ENCODE data around the gene PITRM1. TPM values are rescaled to one million over a fixed set of nuclear protein-coding genes. Genes with fewer than 3 reads are reported as not detected.
A peak's percentile ranks its signal among the peaks of the same experiment; 100 is the strongest.
"Not testable (repeated sequence)": the region's sequence is repeated elsewhere in the genome, so short reads cannot be mapped to it uniquely, and the experiment has no call there.

Gene PITRM1, protein sequence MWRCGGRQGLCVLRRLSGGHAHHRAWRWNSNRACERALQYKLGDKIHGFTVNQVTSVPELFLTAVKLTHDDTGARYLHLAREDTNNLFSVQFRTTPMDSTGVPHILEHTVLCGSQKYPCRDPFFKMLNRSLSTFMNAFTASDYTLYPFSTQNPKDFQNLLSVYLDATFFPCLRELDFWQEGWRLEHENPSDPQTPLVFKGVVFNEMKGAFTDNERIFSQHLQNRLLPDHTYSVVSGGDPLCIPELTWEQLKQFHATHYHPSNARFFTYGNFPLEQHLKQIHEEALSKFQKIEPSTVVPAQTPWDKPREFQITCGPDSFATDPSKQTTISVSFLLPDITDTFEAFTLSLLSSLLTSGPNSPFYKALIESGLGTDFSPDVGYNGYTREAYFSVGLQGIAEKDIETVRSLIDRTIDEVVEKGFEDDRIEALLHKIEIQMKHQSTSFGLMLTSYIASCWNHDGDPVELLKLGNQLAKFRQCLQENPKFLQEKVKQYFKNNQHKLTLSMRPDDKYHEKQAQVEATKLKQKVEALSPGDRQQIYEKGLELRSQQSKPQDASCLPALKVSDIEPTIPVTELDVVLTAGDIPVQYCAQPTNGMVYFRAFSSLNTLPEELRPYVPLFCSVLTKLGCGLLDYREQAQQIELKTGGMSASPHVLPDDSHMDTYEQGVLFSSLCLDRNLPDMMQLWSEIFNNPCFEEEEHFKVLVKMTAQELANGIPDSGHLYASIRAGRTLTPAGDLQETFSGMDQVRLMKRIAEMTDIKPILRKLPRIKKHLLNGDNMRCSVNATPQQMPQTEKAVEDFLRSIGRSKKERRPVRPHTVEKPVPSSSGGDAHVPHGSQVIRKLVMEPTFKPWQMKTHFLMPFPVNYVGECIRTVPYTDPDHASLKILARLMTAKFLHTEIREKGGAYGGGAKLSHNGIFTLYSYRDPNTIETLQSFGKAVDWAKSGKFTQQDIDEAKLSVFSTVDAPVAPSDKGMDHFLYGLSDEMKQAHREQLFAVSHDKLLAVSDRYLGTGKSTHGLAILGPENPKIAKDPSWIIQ
- 100 to 1,000 TPM in 1 of 2 donors, 10 to 100 TPM in 1; 65.9 to 112 TPM for total RNA-seq
- long read RNA-seq, donor 1, transcript PITRM1-201 (27 exons, 3,450 nt) = major isoform, 12 of 28 reads
- long read RNA-seq, donor 1, partial matches to known transcripts = 11 of 28 reads
- long read RNA-seq, donor 1, other reads (novel, unspliced or antisense) = 4 of 28 reads
- long read RNA-seq, donor 2, transcript PITRM1-201 (27 exons, 3,450 nt) = major isoform, 25 of 76 reads
- long read RNA-seq, donor 2, partial matches to known transcripts = 33 of 76 reads
- long read RNA-seq, donor 2, other reads (novel, unspliced or antisense) = 14 of 76 reads

DNA sequence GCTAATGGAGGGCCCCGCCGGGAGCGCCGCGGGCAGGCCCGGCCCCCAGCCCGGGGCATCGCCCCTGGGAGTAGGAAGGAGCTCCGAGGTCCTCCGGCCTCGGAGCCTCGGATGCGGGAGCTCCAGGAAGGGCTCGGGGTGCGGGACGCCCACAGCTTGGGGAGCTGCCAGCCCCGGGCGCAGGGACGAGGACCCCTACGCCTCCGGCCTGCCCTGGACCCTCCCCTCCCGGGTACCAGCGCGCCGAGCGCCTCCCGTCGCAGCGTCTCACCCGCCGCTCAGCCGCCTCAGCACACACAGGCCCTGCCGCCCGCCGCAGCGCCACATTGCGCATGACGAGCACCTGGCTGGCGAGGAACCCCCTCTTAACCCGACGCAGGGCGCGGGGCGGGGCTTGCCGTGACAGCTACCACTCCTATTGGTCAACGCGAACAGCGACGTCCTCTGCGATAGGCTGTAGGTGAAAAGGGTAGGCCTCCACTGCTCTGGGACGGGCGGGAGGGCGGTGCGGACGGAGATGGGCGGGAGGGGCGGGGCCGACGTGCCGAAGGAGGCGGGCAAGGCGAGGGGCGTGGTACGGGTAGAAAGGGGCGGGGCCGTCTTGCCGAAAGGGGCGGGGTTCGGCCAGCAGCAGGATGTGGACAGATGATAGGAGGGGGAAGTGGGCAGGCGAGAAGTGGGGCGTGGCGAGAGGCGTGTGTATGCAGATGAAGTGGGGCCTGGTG, at the start of gene PITRM1:
Gene PITRM1 (minus strand): TSS at position 337 of the 725 bp plus-strand sequence. CDS start 10 bp downstream, at position 327.
- intact Hi-C loops (cut with DNase I) = no loop called here
- peak; percentile 100 for DNase-seq (ENCODE audit: low spot score)

DNA sequence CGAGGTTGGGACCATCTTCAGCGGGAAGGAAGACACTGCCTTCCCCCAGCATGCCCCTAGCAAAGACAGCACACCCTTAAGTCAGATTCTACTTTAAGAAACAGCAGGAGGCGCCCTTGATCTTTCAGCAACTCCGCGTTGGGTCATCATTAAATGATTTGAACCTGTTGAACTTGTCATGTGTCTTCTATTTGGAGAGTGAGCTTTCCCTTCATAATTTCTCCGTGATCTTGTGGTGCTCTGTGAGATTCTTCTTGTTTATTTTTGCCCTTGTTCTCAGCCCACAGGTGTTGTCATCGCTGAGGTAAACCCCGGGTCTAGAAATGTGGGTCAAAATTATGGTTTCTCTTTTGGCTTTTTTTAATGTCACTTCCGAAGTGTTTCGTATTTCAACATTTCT, 49.5 kb upstream of the PITRM1 start:
- no peak for DNase-seq (ENCODE audit: low spot score)
- intact Hi-C loops (cut with DNase I) = no loop called here

- DNase-seq (ENCODE audit: low spot score); intact Hi-C loops (cut with DNase I): not testable (repeated sequence)
Measured at GRCh38 chr10:3221601-3222000, 49.0 kb upstream of the PITRM1 start.

GRCh38 chr10:3220853-3221252, 48.3 kb upstream of the PITRM1 start:
- intact Hi-C loops (cut with DNase I) = no loop called here

DNA sequence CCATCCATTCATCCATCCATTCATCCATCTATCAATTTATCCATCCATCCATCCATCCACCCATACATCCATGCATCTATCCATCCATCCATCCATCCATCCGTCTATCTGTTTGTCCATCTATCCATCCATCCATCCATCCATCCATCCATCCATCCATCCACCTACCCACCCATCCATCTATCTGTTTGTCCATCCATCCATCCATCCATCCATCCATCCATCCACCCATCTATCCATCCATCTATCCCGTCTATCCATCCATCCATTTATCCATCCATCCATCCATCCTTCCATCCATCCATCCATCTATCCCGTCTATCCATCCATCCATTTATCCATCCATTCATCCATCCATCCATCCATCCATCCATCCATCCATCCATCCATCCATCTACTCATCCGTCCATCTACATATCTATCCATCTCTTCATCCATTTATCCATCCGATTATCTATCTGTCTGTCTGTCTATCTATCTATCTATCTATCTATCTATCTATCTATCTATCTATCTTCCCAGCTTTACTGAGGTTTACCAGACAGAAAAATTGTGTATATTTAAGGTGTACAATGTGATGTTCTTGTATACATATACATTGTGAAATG, 46.5 kb upstream of the PITRM1 start:
- intact Hi-C loops (cut with DNase I); DNase-seq (ENCODE audit: low spot score): not testable (repeated sequence)

More at GRCh38 chr10:3220853-3221252, 48.3 kb upstream of the PITRM1 start:
- DNase-seq (ENCODE audit: low spot score) = no peak

DNA sequence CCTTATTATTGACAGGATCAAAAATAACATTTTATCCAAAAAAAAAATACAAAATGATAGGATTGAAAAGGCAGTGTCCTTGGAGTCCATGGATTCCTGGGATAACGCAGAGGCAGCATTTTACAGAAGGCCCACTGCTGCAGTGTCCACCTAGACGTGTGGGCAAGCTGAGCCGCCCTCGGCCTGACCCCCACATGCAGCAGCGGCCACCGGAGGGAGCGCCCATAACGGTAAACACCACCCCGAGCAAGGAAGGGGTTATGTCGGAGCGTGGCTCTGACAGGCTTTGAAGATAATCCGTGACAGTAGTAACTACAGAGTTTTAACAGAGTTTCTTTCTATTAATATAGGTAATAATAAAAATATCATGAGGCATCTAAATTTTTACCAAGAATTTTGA, 45.3 kb upstream of the PITRM1 start:
- intact Hi-C loops (cut with DNase I) = no loop called here

DNA sequence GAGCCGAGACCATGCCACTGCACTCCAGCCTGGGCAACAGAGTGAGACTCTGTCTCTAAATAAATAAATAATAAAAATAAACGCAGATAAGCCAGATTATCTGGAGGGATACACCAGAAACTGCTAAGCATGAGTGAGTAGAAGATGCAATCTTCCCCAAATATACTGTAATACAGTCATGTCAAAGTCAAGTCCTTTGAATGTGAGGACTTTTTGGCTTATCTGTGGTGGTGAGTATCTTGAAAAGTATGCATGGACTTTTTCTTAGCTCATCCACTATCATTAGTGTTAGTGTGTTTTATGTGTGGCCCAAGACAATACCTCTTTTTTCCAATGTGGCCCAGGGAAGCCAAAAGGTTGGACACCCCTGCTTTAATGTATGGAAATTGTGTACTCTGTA, 44.7 kb upstream of the PITRM1 start:
- intact Hi-C loops (cut with DNase I) = no loop called here
- DNase-seq (ENCODE audit: low spot score) = no peak

More for the DNA sequence above, 45.3 kb upstream of the PITRM1 start:
- DNase-seq (ENCODE audit: low spot score) = no peak

DNA sequence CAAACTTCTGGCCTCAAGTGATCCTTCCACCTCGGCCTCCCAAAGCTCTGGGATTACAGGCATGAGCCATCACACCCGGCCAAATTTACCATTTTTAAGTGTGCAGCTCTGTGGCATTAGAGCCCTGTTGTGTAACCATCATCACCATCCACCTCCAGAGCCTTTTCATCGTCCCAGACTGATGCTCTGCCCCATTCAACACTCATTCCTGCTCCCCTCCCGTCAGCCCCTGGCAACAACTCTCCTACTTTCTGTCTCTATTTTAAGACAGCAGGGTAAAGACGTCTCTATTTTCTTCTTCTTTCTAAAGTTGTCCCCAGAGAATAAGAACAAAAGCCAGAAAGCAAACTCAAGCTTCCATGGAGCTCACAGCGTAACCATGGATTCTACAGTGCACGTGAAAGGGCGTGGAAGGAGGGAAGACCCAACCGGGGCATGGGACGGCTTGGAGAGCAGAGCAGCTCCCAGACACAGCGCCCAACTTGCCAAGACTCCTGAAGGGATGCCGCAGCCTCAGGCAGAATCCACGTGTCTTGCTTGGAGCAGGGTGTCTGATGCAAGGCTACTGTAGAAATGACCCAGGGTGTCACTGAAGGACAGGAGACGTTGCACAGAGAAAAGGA, 42.7 kb upstream of the PITRM1 start:
- intact Hi-C loops (cut with DNase I) = no loop called here
- DNase-seq (ENCODE audit: low spot score) = no peak

DNA sequence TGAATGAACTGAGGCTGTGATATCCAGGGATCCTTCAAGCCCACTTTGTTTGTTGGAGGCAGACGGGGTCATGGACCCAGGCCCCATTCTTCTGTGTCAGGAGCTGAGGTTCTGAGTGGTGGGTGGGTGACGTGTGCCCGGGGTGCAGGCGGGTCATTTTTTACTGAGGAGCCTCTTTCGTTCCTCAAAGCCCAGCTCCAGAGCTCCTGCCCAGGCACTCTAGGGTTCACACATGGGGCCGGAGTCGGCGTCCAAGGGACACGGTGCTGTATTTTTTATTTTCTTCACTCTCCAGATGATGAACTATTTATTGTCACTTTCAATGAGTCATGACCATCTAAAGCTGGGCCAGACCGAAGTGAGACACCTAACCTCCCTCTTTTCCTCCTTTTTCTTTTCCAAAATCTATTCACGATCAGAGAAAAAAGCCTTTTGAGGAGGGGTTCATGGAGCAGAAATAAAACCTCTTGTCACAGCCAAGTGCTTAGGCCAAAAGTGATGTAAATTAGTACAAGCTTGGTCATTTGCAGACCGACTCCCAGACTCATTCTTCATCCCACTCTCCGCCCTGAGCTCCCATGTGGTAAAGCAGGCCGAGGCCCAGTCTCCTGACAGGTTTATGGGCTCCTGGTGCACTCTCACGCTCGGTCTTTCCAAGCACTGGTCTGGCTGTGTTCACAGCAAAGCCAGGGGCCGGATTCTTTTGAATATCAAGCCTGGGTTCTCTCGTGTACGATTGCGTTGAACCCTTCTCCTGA, 41.4 kb upstream of the PITRM1 start:
- intact Hi-C loops (cut with DNase I) = no loop called here
- DNase-seq (ENCODE audit: low spot score) = no peak

DNA sequence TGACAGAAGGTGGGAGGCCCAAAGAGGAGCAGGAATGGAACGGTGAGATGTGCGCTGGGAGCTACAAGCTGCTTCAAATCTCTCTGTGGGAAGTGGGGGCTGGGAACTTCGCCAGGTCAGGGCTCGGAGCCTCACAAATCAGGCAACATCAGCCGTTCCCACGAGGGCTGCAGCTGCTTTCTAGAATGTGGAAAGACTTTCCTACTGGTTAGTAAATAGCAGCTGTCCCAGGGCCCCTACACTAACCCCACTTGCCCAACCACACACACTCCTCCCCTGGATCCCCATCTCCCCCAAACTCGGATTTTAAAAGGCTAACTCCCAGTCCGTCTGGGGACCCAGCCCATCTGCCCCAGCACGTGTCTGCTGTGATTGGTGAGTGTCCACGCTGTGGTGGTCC, 40.6 kb upstream of the PITRM1 start:
- intact Hi-C loops (cut with DNase I) = no loop called here
- no peak for DNase-seq (ENCODE audit: low spot score)

DNA sequence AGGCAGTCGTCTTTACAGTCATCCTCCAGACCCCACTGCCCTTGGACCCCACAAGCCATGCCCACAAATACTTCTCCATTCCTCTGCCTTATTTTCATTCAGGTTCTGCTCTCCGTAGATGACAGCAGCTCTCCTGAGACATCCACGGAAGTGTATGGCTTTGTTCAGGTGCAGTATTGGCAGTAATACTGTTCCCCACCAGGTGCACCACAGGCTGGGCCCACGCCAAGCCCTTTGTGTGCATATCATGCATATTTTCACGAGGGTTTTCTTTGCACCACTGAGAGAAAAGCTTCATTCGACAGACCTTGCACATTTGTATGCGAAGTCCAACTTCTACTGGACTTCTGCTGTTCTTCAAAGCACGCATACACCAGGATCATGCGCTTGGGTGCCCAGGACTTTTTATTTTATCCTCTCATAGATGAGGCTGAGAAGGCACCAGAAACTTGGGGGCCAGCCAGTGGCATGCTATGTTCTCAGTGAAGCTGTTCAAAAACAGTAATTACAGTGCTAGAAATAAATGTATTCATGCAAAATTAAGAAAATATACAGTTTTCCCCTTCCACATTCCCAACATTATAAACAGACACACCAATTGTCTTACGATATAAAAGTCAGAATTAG, 37.8 kb upstream of the PITRM1 start:
- DNase-seq (ENCODE audit: low spot score) = no peak
- intact Hi-C loops (cut with DNase I) = no loop called here

GRCh38 chr10:3208481-3209406, 36.2 kb upstream of the PITRM1 start:
- intact Hi-C loops (cut with DNase I) = no loop called here

DNA sequence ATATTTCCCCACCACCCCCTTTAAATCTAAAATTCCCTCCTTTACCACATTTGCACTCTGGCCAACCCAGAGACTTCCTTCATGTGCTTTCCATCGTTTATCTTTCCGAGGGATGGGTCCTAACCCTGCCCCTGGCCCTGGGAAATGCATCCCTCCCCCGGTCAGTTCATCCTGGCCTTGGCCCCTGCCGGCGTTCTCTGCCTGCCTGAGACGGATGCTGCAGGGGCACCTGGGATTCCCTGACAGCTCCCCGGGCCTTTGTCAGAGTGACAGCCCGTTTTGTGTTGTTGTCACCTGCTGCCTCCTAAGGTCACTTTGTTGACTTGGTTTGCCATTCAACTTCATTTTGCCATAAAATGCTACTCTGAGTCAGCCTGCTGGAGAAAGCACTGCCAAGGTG, 34.8 kb upstream of the PITRM1 start:
- intact Hi-C loops (cut with DNase I) = no loop called here

More at GRCh38 chr10:3208481-3209406, 36.2 kb upstream of the PITRM1 start:
- DNase-seq (ENCODE audit: low spot score) = no peak

DNA sequence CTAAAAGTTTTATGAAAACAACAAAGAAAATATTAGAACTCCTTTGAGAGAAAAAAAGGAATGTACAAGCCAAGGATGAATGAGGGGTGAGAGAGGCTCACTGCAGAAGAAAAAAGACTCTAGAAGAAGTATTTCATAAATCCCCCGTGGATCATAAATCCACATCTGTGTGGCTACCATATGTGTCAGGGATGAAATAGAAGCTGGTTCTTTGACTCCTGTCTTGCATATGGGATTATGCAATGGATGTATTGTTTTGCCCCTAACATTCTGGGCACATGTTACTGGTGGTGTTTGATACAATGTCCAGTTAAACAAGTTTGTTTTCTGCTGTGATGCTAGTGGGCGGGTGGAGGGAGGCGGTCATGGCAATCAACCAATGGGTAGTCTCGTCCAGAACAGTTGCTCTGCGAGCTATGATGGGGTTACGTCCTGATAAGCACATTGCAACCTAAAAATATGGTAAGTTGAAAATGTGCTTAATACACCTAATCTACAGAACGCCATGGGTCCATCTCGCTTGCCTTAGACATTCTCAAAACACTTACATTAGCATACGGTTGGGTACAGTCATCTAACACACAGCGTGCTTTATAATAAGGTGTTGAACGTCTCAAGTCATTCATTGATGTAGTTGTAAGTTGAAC, 34.1 kb upstream of the PITRM1 start:
- intact Hi-C loops (cut with DNase I) = no loop called here
- DNase-seq (ENCODE audit: low spot score) = no peak

More for the DNA sequence above, 34.8 kb upstream of the PITRM1 start:
- no peak for DNase-seq (ENCODE audit: low spot score)

DNA sequence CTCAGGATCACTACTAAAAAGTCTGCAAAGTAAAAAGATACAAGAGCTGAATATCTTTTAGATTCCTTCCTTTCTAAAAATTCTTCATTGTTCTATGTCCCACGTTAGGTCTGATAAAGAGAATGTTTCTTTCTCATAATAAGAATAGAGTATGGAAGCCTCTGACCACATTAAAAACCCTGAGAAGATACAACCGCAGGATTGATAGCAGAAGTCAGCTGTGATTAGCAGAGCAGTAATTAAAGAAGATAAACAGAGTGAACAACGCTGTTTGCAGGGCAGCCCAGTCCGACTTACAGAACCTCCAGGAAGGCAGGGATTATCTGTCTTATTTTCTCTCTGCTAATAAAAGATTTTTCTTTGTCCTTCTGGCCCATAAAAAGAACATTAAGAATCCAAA, 31.4 kb upstream of the PITRM1 start:
- intact Hi-C loops (cut with DNase I) = no loop called here
- DNase-seq (ENCODE audit: low spot score) = no peak

Data from posterior vena cava (tissue), 2 donors.